ENCODE data around the gene LSAMP. TPM values are rescaled to one million over a fixed set of nuclear protein-coding genes. Genes with fewer than 3 reads are reported as not detected.

LSAMP gene
- total and polyA plus RNA-seq, 9 of the 15 experiments (the other 6 are each of a cell fraction or from before 2014, with no cell fraction given) = 0.09 to 0.11 TPM; not detected in 7

DNA sequence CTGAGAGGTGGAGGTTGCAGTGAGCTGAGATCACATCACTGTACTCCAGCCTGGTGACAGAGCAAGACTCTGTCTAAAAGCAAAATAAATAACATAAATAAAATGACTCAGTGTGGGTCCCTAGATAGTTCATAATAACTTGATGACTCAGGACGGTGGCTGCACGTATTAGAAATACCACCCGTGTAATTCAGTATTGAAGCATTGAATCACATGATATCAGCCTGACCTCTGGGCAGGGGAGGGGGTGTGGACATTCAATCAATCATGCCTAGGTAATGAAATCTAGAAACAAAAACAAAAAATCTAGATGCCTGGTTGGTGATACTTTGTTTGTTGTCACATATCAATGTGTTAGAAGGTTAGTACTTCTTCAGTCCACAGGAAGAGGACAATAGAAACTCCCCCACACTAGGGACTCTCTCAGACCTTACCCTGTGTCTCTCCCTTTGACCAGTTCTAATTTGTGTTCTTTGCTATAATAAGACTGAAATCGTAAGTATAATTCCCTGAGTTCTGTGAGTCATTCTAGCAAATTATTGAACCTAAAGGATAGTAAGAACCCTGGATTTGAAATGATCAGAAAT, 644.7 kb downstream of the LSAMP start:
- Histone ChIP-seq H3K9me1 (ENCODE audit: control insufficient read depth, insufficient read depth, low read length) (no peaks in the 10 kb centered on the region), H3K9ac (ENCODE audit: insufficient read depth in 1 of 2, low read depth in 2 of 2, low read length in 2 of 2) (no peak overlapping the region), H3K4me3 (no peak overlapping the region), H4K20me1 (replicated peaks; ENCODE audit: control insufficient read depth, insufficient read depth, low read length) (no peaks in the 10 kb centered on the region), H3K79me2 (ENCODE audit: control insufficient read depth, insufficient read depth, low read length) (no peaks in the 10 kb centered on the region), H3K27me3 (ENCODE audit: control insufficient read depth in 2 of 2, insufficient read depth in 2 of 2, low read length in 2 of 2) (no peaks in the 10 kb centered on the region), H3K36me3 (ENCODE audit: control insufficient read depth, insufficient read depth, low read length) (no peaks in the 10 kb centered on the region), H3K4me1 (replicated peaks in 1 of 2; ENCODE audit: control insufficient read depth in 2 of 2, insufficient read depth in 2 of 2, low read length in 2 of 2) (no peaks in the 10 kb centered on the region), H3K9me3 (replicated peaks; ENCODE audit: control insufficient read depth, insufficient read depth, low read depth, low read length) (no peaks in the 10 kb centered on the region), H3K27ac (ENCODE audit: extremely low read depth, low read depth, low read length) (no peak overlapping the region), H2AFZ (ENCODE audit: low read depth, low read length) (no peak overlapping the region), H3K4me2 (ENCODE audit: insufficient read depth, low read length) (no peak overlapping the region)
- FAIRE-seq (no peak), DNase-seq (ENCODE audit: extremely low read depth in 1 of 4, low spot score in 3 of 4) (no peak), ATAC-seq (no peak)
- in situ Hi-C loops (cut with MboI) (no loop called here), intact Hi-C loops (cut with micrococcal nuclease) (no loop called here)
- TF ChIP-seq NFXL1 (CRISPR knock-in tag; IDR thresholded peaks at IDR 0.05) (no peak), RBM25 (IDR thresholded peaks at IDR 0.05; ENCODE audit: low read depth, low read length, severe bottlenecking) (no peak), SNRNP70 (optimal IDR thresholded peaks at IDR 0.05; ENCODE audit: low read depth, low read length) (no peak), TCF3 (CRISPR knock-in tag; IDR thresholded peaks at IDR 0.05) (no peak), PTTG1 (tag; IDR thresholded peaks at IDR 0.05; ENCODE audit: low read depth) (no peak), POLR3A (IDR thresholded peaks at IDR 0.05; ENCODE audit: borderline replicate concordance, extremely low read depth, insufficient read depth, insufficient read length) (no peak), ZFPM2 (CRISPR knock-in tag; IDR thresholded peaks at IDR 0.05) (no peak), ZNF561 (CRISPR knock-in tag; conservative IDR thresholded peaks at IDR 0.05) (no peak), HEY1 (CRISPR knock-in tag; IDR thresholded peaks at IDR 0.05; ENCODE audit: borderline replicate concordance) (no peak), DLX4 (CRISPR knock-in tag; IDR thresholded peaks at IDR 0.05) (no peak), SMARCC2 (IDR thresholded peaks at IDR 0.05; ENCODE audit: low read depth) (no peak), CEBPG (CRISPR knock-in tag; IDR thresholded peaks at IDR 0.05) (no peak), CEBPG (tag; conservative IDR thresholded peaks at IDR 0.05 in 1 of 2, IDR thresholded peaks at IDR 0.05 in 1 of 2) (no peak), ERF (CRISPR knock-in tag; IDR thresholded peaks at IDR 0.05) (no peak), CEBPB (tag; IDR thresholded peaks at IDR 0.05) (no peak)
- TF ChIP-seq, protein P1, sequence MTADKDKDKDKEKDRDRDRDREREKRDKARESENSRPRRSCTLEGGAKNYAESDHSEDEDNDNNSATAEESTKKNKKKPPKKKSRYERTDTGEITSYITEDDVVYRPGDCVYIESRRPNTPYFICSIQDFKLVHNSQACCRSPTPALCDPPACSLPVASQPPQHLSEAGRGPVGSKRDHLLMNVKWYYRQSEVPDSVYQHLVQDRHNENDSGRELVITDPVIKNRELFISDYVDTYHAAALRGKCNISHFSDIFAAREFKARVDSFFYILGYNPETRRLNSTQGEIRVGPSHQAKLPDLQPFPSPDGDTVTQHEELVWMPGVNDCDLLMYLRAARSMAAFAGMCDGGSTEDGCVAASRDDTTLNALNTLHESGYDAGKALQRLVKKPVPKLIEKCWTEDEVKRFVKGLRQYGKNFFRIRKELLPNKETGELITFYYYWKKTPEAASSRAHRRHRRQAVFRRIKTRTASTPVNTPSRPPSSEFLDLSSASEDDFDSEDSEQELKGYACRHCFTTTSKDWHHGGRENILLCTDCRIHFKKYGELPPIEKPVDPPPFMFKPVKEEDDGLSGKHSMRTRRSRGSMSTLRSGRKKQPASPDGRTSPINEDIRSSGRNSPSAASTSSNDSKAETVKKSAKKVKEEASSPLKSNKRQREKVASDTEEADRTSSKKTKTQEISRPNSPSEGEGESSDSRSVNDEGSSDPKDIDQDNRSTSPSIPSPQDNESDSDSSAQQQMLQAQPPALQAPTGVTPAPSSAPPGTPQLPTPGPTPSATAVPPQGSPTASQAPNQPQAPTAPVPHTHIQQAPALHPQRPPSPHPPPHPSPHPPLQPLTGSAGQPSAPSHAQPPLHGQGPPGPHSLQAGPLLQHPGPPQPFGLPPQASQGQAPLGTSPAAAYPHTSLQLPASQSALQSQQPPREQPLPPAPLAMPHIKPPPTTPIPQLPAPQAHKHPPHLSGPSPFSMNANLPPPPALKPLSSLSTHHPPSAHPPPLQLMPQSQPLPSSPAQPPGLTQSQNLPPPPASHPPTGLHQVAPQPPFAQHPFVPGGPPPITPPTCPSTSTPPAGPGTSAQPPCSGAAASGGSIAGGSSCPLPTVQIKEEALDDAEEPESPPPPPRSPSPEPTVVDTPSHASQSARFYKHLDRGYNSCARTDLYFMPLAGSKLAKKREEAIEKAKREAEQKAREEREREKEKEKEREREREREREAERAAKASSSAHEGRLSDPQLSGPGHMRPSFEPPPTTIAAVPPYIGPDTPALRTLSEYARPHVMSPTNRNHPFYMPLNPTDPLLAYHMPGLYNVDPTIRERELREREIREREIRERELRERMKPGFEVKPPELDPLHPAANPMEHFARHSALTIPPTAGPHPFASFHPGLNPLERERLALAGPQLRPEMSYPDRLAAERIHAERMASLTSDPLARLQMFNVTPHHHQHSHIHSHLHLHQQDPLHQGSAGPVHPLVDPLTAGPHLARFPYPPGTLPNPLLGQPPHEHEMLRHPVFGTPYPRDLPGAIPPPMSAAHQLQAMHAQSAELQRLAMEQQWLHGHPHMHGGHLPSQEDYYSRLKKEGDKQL (CRISPR knock-in tag; IDR thresholded peaks at IDR 0.05; ENCODE audit: borderline replicate concordance) = no peak
- POLR2A ChIA-PET = no interaction called here
- no TSS peak for BruUV-seq (replicated peaks)
- CTCF ChIA-PET (ENCODE audit: low intra/inter-chr PET ratio) = no interaction called here
- 0% methylated on average over 4 of the region's 4 CpGs for WGBS (ENCODE audit: insufficient coverage, low coverage, missing lambda C conversion rate)
